Measurements from ENCODE around the gene UFSP2.

- TF ChIP-seq CREB1 (CRISPR knock-in tag; IDR thresholded peaks at IDR 0.05; ENCODE audit: low read depth) (no peak), POLR2AphosphoS5 (IDR thresholded peaks at IDR 0.05; ENCODE audit: low read depth) (no peak)
- TF ChIP-seq, protein P1, sequence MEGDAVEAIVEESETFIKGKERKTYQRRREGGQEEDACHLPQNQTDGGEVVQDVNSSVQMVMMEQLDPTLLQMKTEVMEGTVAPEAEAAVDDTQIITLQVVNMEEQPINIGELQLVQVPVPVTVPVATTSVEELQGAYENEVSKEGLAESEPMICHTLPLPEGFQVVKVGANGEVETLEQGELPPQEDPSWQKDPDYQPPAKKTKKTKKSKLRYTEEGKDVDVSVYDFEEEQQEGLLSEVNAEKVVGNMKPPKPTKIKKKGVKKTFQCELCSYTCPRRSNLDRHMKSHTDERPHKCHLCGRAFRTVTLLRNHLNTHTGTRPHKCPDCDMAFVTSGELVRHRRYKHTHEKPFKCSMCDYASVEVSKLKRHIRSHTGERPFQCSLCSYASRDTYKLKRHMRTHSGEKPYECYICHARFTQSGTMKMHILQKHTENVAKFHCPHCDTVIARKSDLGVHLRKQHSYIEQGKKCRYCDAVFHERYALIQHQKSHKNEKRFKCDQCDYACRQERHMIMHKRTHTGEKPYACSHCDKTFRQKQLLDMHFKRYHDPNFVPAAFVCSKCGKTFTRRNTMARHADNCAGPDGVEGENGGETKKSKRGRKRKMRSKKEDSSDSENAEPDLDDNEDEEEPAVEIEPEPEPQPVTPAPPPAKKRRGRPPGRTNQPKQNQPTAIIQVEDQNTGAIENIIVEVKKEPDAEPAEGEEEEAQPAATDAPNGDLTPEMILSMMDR (conservative IDR thresholded peaks at IDR 0.05; ENCODE audit: low read depth in 2 of 2), result no peak
These were observed 66.8 kb downstream of the UFSP2 start for GRCh38 chr4:185358959-185359358.
